ENCODE measurements around the gene PDE4D.

PDE4D gene

GRCh38 chr5:59856358-59856757 lies 37.2 kb downstream of the PDE4D start:
- H3K36me3 Mint-ChIP-seq: no peaks in the 10 kb centered on the region
- no peaks in the 10 kb centered on the region for H3K9me3 Mint-ChIP-seq
- no peak overlapping the region for H3K27ac Mint-ChIP-seq
- no peak overlapping the region for H3K4me3 Mint-ChIP-seq
- H3K27me3 Mint-ChIP-seq: peaks cover 3% of the 10 kb centered on the region
- H3K4me1 Mint-ChIP-seq: no peaks in the 10 kb centered on the region

- Mint-ChIP-seq H3K4me3 (no peak overlapping the region), H3K9me3 (no peaks in the 10 kb centered on the region), H3K27ac (no peak overlapping the region), H3K27me3 (peaks cover 1% of the 10 kb centered on the region), H3K4me1 (no peaks in the 10 kb centered on the region), H3K36me3 (no peaks in the 10 kb centered on the region)
These were observed 42.8 kb downstream of the PDE4D start for GRCh38 chr5:59850766-59851165.

GRCh38 chr5:59847586-59847985 lies 45.9 kb downstream of the PDE4D start:
- Mint-ChIP-seq H3K9me3 (no peaks in the 10 kb centered on the region), H3K27me3 (peaks cover 1% of the 10 kb centered on the region), H3K4me1 (no peaks in the 10 kb centered on the region), H3K4me3 (no peak overlapping the region), H3K27ac (no peak overlapping the region), H3K36me3 (no peaks in the 10 kb centered on the region)

GRCh38 chr5:59845730-59846129 lies 47.8 kb downstream of the PDE4D start:
- Mint-ChIP-seq H3K27me3 (peaks cover 6% of the 10 kb centered on the region), H3K27ac (no peak overlapping the region), H3K9me3 (no peaks in the 10 kb centered on the region)

GRCh38 chr5:59843511-59844213 lies 49.9 kb downstream of the PDE4D start:
- Mint-ChIP-seq H3K27me3 (peaks cover 8% of the 10 kb centered on the region), H3K9me3 (no peaks in the 10 kb centered on the region), H3K4me1 (no peaks in the 10 kb centered on the region), H3K36me3 (no peaks in the 10 kb centered on the region), H3K4me3 (no peak overlapping the region), H3K27ac (no peak overlapping the region)

More at GRCh38 chr5:59845730-59846129, 47.8 kb downstream of the PDE4D start:
- no peak overlapping the region for H3K4me3 Mint-ChIP-seq
- no peaks in the 10 kb centered on the region for H3K36me3 Mint-ChIP-seq
- H3K4me1 Mint-ChIP-seq: no peaks in the 10 kb centered on the region

GRCh38 chr5:59842999-59843398 lies 50.5 kb downstream of the PDE4D start:
- Mint-ChIP-seq H3K4me3 (no peak overlapping the region), H3K9me3 (no peaks in the 10 kb centered on the region), H3K36me3 (no peaks in the 10 kb centered on the region), H3K27ac (no peak overlapping the region), H3K4me1 (no peaks in the 10 kb centered on the region), H3K27me3 (peaks cover 8% of the 10 kb centered on the region)

GRCh38 chr5:59840200-59840601 lies 53.3 kb downstream of the PDE4D start:
- H3K36me3 Mint-ChIP-seq: no peaks in the 10 kb centered on the region
- H3K27ac Mint-ChIP-seq: no peak overlapping the region
- H3K9me3 Mint-ChIP-seq: no peaks in the 10 kb centered on the region
- peaks cover 8% of the 10 kb centered on the region for H3K27me3 Mint-ChIP-seq
- H3K4me3 Mint-ChIP-seq: no peak overlapping the region
- no peaks in the 10 kb centered on the region for H3K4me1 Mint-ChIP-seq

GRCh38 chr5:59838989-59839388 lies 54.5 kb downstream of the PDE4D start:
- Mint-ChIP-seq H3K4me1 (no peaks in the 10 kb centered on the region), H3K9me3 (no peaks in the 10 kb centered on the region), H3K27me3 (peaks cover 8% of the 10 kb centered on the region), H3K27ac (no peak overlapping the region), H3K4me3 (no peak overlapping the region), H3K36me3 (no peaks in the 10 kb centered on the region)

- peaks cover 8% of the 10 kb centered on the region for H3K27me3 Mint-ChIP-seq
- no peaks in the 10 kb centered on the region for H3K4me1 Mint-ChIP-seq
- no peaks in the 10 kb centered on the region for H3K9me3 Mint-ChIP-seq
- H3K27ac Mint-ChIP-seq: no peak overlapping the region
- H3K4me3 Mint-ChIP-seq: no peak overlapping the region
- H3K36me3 Mint-ChIP-seq: no peaks in the 10 kb centered on the region
These were observed 55.5 kb downstream of the PDE4D start for GRCh38 chr5:59838067-59838466.

- H3K27me3 Mint-ChIP-seq: peaks cover 8% of the 10 kb centered on the region
- no peaks in the 10 kb centered on the region for H3K4me1 Mint-ChIP-seq
- no peak overlapping the region for H3K4me3 Mint-ChIP-seq
- no peaks in the 10 kb centered on the region for H3K36me3 Mint-ChIP-seq
- H3K27ac Mint-ChIP-seq: no peak overlapping the region
- H3K9me3 Mint-ChIP-seq: no peaks in the 10 kb centered on the region
These were observed 56.5 kb downstream of the PDE4D start for GRCh38 chr5:59837071-59837470.

- H3K27ac Mint-ChIP-seq: no peak overlapping the region
- no peaks in the 10 kb centered on the region for H3K4me1 Mint-ChIP-seq
- no peak overlapping the region for H3K4me3 Mint-ChIP-seq
- H3K27me3 Mint-ChIP-seq: peaks cover 2% of the 10 kb centered on the region
- H3K9me3 Mint-ChIP-seq: no peaks in the 10 kb centered on the region
- H3K36me3 Mint-ChIP-seq: no peaks in the 10 kb centered on the region
These were observed 57.7 kb downstream of the PDE4D start for GRCh38 chr5:59835800-59836199.

GRCh38 chr5:59833448-59833847 lies 60.1 kb downstream of the PDE4D start:
- H3K4me3 Mint-ChIP-seq: no peak overlapping the region
- no peak overlapping the region for H3K27ac Mint-ChIP-seq
- H3K27me3 Mint-ChIP-seq: no peaks in the 10 kb centered on the region
- H3K9me3 Mint-ChIP-seq: no peaks in the 10 kb centered on the region
- no peaks in the 10 kb centered on the region for H3K4me1 Mint-ChIP-seq
- H3K36me3 Mint-ChIP-seq: no peaks in the 10 kb centered on the region

GRCh38 chr5:59832577-59833301 lies 60.8 kb downstream of the PDE4D start:
- Mint-ChIP-seq H3K4me1 (no peaks in the 10 kb centered on the region), H3K9me3 (no peaks in the 10 kb centered on the region), H3K27ac (no peak overlapping the region), H3K36me3 (no peaks in the 10 kb centered on the region), H3K27me3 (no peaks in the 10 kb centered on the region), H3K4me3 (no peak overlapping the region)

- Mint-ChIP-seq H3K27me3 (no peaks in the 10 kb centered on the region), H3K4me3 (no peak overlapping the region), H3K4me1 (no peaks in the 10 kb centered on the region), H3K27ac (no peak overlapping the region), H3K36me3 (no peaks in the 10 kb centered on the region), H3K9me3 (no peaks in the 10 kb centered on the region)
These were observed 62.1 kb downstream of the PDE4D start for GRCh38 chr5:59831326-59832010.

- no peaks in the 10 kb centered on the region for H3K9me3 Mint-ChIP-seq
- H3K27ac Mint-ChIP-seq: no peak overlapping the region
- no peaks in the 10 kb centered on the region for H3K27me3 Mint-ChIP-seq
- no peak overlapping the region for H3K4me3 Mint-ChIP-seq
- no peaks in the 10 kb centered on the region for H3K4me1 Mint-ChIP-seq
- no peaks in the 10 kb centered on the region for H3K36me3 Mint-ChIP-seq
These were observed 62.9 kb downstream of the PDE4D start for GRCh38 chr5:59830536-59831200.

- Mint-ChIP-seq H3K4me3 (no peak overlapping the region), H3K9me3 (no peaks in the 10 kb centered on the region), H3K27me3 (no peaks in the 10 kb centered on the region), H3K36me3 (no peaks in the 10 kb centered on the region), H3K4me1 (no peaks in the 10 kb centered on the region), H3K27ac (no peak overlapping the region)
These were observed 63.6 kb downstream of the PDE4D start for GRCh38 chr5:59829922-59830321.

All from activated naive CD4-positive, alpha-beta T cell treated with anti-CD3 and anti-CD28 coated beads, Interleukin-2, amount 50 U/mL, for 24 hours (primary cell).